ENCODE results near the gene SPTBN1. TPM values are rescaled to one million over a fixed set of nuclear protein-coding genes. Genes with fewer than 3 reads are reported as not detected.

The SPTBN1 gene
- total and polyA plus RNA-seq, 9 of the 15 experiments (the other 6 are each of a cell fraction or from before 2014, with no cell fraction given), result 8.9 to 66.8 (median 31.4) TPM

DNA sequence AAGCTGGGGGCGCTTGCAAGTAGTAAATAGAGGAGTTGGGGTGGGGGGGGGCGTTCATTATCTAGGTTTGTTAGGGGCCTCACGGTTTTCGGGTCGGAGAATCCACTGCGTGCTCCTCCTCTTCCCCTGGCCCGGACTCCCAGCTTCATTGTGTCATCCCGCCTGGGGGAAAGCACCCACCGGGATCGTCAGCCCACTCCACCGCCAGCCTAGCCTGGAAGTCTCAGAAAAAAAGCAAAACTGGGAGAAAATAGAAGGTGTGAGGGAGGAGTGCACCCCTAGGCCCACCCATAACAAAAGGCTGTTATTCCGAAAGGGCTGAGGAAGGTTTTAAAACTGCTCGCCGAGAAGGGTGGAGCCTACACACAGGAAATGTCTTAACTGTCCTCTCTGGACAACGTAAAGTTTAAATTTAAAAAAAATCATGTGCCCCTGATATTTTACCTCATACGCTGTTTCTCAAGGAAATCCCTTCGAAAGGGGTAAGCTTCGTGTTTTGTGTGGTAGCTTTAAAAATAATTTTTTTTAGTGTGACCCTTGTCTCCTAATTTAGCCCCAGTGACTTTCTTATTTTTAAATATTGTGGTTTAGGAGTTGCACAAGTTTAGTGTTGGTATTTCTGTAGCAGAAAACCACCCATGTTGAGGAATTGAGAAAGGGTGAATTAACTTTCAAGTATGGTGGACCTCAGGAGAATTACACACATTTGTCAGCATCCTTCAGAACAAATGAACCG is 104.2 kb downstream of the SPTBN1 start (continued):
- TF ChIP-seq PURB (CRISPR knock-in tag; IDR thresholded peaks at IDR 0.05; ENCODE audit: low read depth) (no peak), PCBP2 (IDR thresholded peaks at IDR 0.05; ENCODE audit: low read depth, low read length, poor library complexity, severe bottlenecking) (no peak), SIRT6 (IDR thresholded peaks at IDR 0.05; ENCODE audit: low read depth, low read length) (no peak), SUPT5H (IDR thresholded peaks at IDR 0.05) (peak; percentile 56; the same call in 1 of the 2 replicates), CBFA2T2 (conservative IDR thresholded peaks at IDR 0.05) (no peak), ZNF146 (CRISPR knock-in tag; IDR thresholded peaks at IDR 0.05; ENCODE audit: unreplicated experiment) (no peak), COPS2 (conservative IDR thresholded peaks at IDR 0.05) (no peak), HNRNPH1 (optimal IDR thresholded peaks at IDR 0.05; ENCODE audit: low read depth, low read length) (no peak), ZFP30 (CRISPR knock-in tag; IDR thresholded peaks at IDR 0.05; ENCODE audit: borderline replicate concordance) (no peak), TFAM (CRISPR knock-in tag; conservative IDR thresholded peaks at IDR 0.05) (no peak), FOXM1 (IDR thresholded peaks at IDR 0.05; ENCODE audit: low read depth) (peak; percentile 95), FOXM1 (CRISPR knock-in tag; IDR thresholded peaks at IDR 0.05; ENCODE audit: low read depth) (no peak), ZNF124 (CRISPR knock-in tag; IDR thresholded peaks at IDR 0.05) (no peak), ZNF165 (CRISPR knock-in tag; IDR thresholded peaks at IDR 0.05; ENCODE audit: borderline replicate concordance) (no peak), SMARCE1 (IDR thresholded peaks at IDR 0.05) (0 out of 2 replicates have a peak, but pooled peaks have one; percentile 10), ZKSCAN1 (IDR thresholded peaks at IDR 0.05; ENCODE audit: low read depth, low read length) (no peak), PHF21A (IDR thresholded peaks at IDR 0.05; ENCODE audit: borderline replicate concordance, low read depth) (no peak), CEBPG (CRISPR knock-in tag; IDR thresholded peaks at IDR 0.05) (no peak), CEBPG (tag; conservative IDR thresholded peaks at IDR 0.05 in 1 of 2, IDR thresholded peaks at IDR 0.05 in 1 of 2) (peak; percentile 49 to 62; a peak in 3 of 4 replicates), CBX5 (IDR thresholded peaks at IDR 0.05; ENCODE audit: borderline replicate concordance, low read depth) (no peak), ZNF444 (CRISPR knock-in tag; IDR thresholded peaks at IDR 0.05) (no peak), RUNX1 (IDR thresholded peaks at IDR 0.05; ENCODE audit: low read depth) (no peak), POLR2A (conservative IDR thresholded peaks at IDR 0.05) (peak; percentile 72), MYNN (IDR thresholded peaks at IDR 0.05) (no peak), MYNN (CRISPR knock-in tag; IDR thresholded peaks at IDR 0.05) (no peak), BMI1 (IDR thresholded peaks at IDR 0.05; ENCODE audit: low read length) (no peak), CHD4 (IDR thresholded peaks at IDR 0.05; ENCODE audit: insufficient read depth, insufficient replicate concordance, low read depth, low read length, poor library complexity, severe bottlenecking) (no peak), MTF1 (CRISPR knock-in tag; IDR thresholded peaks at IDR 0.05; ENCODE audit: borderline replicate concordance) (no peak), BRD9 (IDR thresholded peaks at IDR 0.05; ENCODE audit: low read depth, partially characterized antibody) (no peak), TBP (optimal IDR thresholded peaks at IDR 0.05; ENCODE audit: low read depth, low read length) (peak; percentile 60), ZNF695 (CRISPR knock-in tag; IDR thresholded peaks at IDR 0.05) (no peak)
- TF ChIP-seq, protein P1, sequence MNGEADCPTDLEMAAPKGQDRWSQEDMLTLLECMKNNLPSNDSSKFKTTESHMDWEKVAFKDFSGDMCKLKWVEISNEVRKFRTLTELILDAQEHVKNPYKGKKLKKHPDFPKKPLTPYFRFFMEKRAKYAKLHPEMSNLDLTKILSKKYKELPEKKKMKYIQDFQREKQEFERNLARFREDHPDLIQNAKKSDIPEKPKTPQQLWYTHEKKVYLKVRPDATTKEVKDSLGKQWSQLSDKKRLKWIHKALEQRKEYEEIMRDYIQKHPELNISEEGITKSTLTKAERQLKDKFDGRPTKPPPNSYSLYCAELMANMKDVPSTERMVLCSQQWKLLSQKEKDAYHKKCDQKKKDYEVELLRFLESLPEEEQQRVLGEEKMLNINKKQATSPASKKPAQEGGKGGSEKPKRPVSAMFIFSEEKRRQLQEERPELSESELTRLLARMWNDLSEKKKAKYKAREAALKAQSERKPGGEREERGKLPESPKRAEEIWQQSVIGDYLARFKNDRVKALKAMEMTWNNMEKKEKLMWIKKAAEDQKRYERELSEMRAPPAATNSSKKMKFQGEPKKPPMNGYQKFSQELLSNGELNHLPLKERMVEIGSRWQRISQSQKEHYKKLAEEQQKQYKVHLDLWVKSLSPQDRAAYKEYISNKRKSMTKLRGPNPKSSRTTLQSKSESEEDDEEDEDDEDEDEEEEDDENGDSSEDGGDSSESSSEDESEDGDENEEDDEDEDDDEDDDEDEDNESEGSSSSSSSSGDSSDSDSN (IDR thresholded peaks at IDR 0.05; ENCODE audit: borderline replicate concordance in 1 of 2, low read depth in 2 of 2, low read length in 2 of 2), result 0 out of 4 replicates have a peak, but pooled peaks have one; percentile 3 to 54

All from K562 (cell line).